ENCODE data around the gene LASP1.

LASP1 gene

DNA sequence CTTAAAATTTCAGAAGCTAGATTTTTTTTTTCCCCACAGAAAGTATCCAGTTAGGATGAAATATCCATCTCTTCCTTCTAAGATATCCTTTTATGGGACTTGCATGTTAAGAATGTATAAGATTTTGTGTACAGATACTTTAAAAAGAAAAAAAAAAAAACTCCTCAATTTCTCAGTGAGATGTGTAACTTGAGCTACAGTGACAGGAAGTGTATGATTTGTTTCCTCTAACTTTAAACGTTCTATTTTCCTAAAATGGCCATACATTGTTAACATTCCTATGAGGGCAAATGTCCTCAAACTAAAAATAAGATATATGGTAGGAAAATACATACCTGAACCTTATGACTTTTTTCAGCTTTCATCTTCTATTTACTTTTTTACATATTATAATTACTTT, 88.5 kb downstream of the LASP1 start:
- DNase-seq (ENCODE audit: low read depth) = peak; percentile 66
- H3K4me1 ChIP-seq (ENCODE audit: control insufficient read depth, insufficient read depth, low read length) = peaks cover 7% of the 10 kb centered on the region
- H3K4me3 ChIP-seq (ENCODE audit: low read length) = no peak overlapping the region
- H3K36me3 ChIP-seq (ENCODE audit: control insufficient read depth, insufficient read depth, low read length, severe bottlenecking) = no peaks in the 10 kb centered on the region
- peak overlapping the region; percentile 39 for H3K9ac ChIP-seq (ENCODE audit: low read length)
- no peaks in the 10 kb centered on the region for H3K27me3 ChIP-seq (replicated peaks; ENCODE audit: control insufficient read depth, insufficient read depth, low read length)
- no peaks in the 10 kb centered on the region for H3K9me3 ChIP-seq (ENCODE audit: control insufficient read depth, low read length)

DNA sequence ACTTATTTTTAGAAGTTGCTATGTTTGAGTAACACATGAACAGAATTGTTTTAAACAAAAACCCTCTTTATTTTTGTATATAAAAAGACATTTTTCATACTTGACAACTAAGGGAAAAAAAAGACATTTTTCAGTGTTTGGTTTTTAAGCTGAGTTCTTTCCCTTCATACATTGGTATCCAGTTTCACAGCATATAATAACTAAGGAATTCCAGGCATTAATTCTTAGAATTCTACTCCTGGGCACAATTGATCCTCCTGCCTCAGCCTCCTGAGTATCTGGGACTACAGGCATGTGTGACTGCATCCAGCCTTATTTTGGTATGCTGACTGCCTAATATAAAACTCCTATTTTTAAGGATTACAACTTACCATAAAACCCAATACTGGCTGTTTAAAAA, 88.9 kb downstream of the LASP1 start:
- no peak overlapping the region for H3K9ac ChIP-seq (ENCODE audit: low read length)
- no peaks in the 10 kb centered on the region for H3K27me3 ChIP-seq (replicated peaks; ENCODE audit: control insufficient read depth, insufficient read depth, low read length)
- no peaks in the 10 kb centered on the region for H3K9me3 ChIP-seq (ENCODE audit: control insufficient read depth, low read length)
- H3K36me3 ChIP-seq (ENCODE audit: control insufficient read depth, insufficient read depth, low read length, severe bottlenecking) = no peaks in the 10 kb centered on the region
- H3K4me3 ChIP-seq (ENCODE audit: low read length) = no peak overlapping the region
- H3K4me1 ChIP-seq (ENCODE audit: control insufficient read depth, insufficient read depth, low read length) = peaks cover 7% of the 10 kb centered on the region
- peak; percentile 72 for DNase-seq (ENCODE audit: low read depth)

DNA sequence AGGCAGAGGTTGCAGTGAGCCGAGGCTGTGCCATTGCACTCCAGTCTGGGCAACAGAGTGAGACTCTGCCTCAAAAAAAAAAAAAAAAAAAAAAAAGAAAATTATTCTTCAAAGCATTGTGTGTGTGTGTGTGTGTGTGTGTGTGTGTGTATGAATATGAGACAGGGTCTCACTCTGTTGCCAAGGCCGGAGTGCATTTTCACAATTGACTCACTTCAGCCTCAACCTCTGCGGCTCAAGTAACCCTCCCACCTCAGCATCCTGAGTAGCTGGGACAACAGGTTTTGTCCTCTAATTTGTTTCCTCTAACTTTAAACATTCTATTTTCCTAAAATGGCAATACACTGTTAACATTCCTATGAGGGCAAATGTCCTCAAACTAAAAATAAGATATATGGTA, 89.7 kb downstream of the LASP1 start:
- no peak overlapping the region for H3K4me3 ChIP-seq (ENCODE audit: low read length)
- no peaks in the 10 kb centered on the region for H3K36me3 ChIP-seq (ENCODE audit: control insufficient read depth, insufficient read depth, low read length, severe bottlenecking)
- peaks cover 7% of the 10 kb centered on the region for H3K4me1 ChIP-seq (ENCODE audit: control insufficient read depth, insufficient read depth, low read length)
- no peak for DNase-seq (ENCODE audit: low read depth)
- H3K27me3 ChIP-seq (replicated peaks; ENCODE audit: control insufficient read depth, insufficient read depth, low read length) = no peaks in the 10 kb centered on the region
- no peak overlapping the region for H3K9ac ChIP-seq (ENCODE audit: low read length)
- H3K9me3 ChIP-seq (ENCODE audit: control insufficient read depth, low read length) = no peaks in the 10 kb centered on the region

DNA sequence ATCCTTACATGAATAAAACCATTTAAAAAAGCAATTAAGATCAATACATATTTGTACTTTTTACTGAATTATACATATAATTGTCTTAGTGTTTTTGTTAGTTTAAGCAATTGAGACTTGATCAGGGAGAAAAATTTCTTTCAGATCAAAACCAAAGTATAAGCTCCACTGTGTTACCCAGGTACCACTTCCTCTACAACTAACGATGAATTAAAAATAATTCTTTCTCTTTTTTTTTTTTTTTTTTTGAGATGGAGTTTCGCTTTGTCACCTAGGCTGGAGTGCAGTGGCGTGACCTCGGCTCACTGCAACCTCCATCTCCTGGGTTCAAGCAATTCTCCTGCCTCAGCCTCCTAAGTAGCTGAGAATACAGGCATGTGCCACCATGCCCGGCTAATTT, 90.5 kb downstream of the LASP1 start:
- Histone ChIP-seq H3K4me1 (ENCODE audit: control insufficient read depth, insufficient read depth, low read length) (peaks cover 7% of the 10 kb centered on the region), H3K9me3 (ENCODE audit: control insufficient read depth, low read length) (no peaks in the 10 kb centered on the region), H3K9ac (ENCODE audit: low read length) (no peak overlapping the region), H3K27me3 (replicated peaks; ENCODE audit: control insufficient read depth, insufficient read depth, low read length) (no peaks in the 10 kb centered on the region), H3K36me3 (ENCODE audit: control insufficient read depth, insufficient read depth, low read length, severe bottlenecking) (no peaks in the 10 kb centered on the region), H3K4me3 (ENCODE audit: low read length) (no peak overlapping the region)
- DNase-seq (ENCODE audit: low read depth) = no peak

DNA sequence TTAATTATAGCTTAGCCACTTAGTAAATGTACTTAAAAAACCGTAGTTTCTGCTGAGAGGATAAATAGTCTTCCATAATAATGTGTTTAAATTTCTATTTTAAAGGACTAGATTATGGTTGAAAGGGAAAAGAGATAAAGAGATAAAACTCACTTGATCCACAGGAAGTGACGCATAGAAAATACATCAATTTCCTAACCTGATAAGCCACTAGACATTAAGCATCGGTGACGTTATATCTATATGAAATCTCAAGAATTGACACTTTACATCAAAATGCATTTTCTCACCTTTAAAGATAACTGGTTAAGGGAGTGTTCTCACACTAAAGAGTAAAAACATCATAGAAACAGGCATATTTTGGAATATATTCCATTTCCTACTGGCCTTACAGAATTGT, 91.6 kb downstream of the LASP1 start:
- Histone ChIP-seq H3K4me3 (ENCODE audit: low read length) (no peak overlapping the region), H3K9ac (ENCODE audit: low read length) (no peak overlapping the region), H3K4me1 (ENCODE audit: control insufficient read depth, insufficient read depth, low read length) (peaks cover 7% of the 10 kb centered on the region), H3K36me3 (ENCODE audit: control insufficient read depth, insufficient read depth, low read length, severe bottlenecking) (no peaks in the 10 kb centered on the region), H3K27me3 (replicated peaks; ENCODE audit: control insufficient read depth, insufficient read depth, low read length) (no peaks in the 10 kb centered on the region), H3K9me3 (ENCODE audit: control insufficient read depth, low read length) (no peaks in the 10 kb centered on the region)
- no peak for DNase-seq (ENCODE audit: low read depth)

DNA sequence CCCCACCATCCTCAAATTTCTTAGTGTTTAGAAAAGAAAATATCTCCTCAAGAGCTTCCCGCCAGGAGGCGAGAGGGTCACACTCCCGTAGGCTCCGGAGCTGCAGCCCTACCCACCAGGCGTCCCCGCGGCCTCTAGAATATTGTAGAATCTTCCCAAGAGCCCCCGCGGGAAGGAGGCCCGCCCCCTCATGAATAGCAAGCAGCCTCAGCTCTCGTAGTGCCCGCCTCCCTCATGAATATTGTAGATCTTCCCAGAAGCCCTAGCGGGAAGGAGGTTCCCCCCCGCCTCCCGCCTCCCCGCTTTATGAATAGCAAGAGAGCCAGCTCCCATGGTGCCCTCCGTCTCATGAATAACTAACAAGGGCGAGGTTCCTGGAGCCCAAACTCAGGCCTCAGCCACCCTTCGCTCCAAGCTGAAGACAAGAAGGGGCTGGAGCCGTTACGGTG, 97.5 kb downstream of the LASP1 start, which contains the start of gene FBXO47:
Gene FBXO47 (minus strand): TSS at position 114 of the 449 bp plus-strand sequence. CDS start 4,378 bp downstream, outside the sequence.
- Histone ChIP-seq H3K9me3 (ENCODE audit: control insufficient read depth, low read length) (no peaks in the 10 kb centered on the region), H3K27me3 (replicated peaks; ENCODE audit: control insufficient read depth, insufficient read depth, low read length) (no peaks in the 10 kb centered on the region), H3K4me3 (ENCODE audit: low read length) (peak within 1 kb of the TSS; percentile 82), H3K9ac (ENCODE audit: low read length) (peak within 1 kb of the TSS; percentile 87), H3K36me3 (ENCODE audit: control insufficient read depth, insufficient read depth, low read length, severe bottlenecking) (no peaks in the 10 kb centered on the region), H3K4me1 (ENCODE audit: control insufficient read depth, insufficient read depth, low read length) (peaks cover 7% of the 10 kb centered on the region)
- peak; percentile 3 for DNase-seq (ENCODE audit: low read depth)

DNA sequence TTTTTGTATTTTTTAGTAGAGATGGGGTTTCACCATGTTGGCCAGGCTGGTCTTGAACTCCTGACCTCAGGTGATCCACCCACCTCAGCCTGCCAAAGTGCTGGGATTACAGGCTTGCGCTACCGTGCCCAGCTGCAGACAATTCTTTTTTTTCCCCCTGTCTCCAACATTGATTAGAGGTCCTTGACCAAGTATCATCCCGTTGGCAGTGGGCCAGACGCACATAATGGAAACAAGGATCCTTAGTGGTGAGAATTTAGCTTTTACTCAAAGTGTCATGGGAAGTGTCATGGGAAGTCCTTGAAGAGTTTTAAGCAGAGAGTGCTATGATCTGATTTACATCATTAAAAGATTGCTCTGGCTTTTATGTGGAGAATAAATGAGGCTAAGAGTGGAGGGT, 99.4 kb downstream of the LASP1 start:
- Histone ChIP-seq H3K27me3 (replicated peaks; ENCODE audit: control insufficient read depth, insufficient read depth, low read length) (no peaks in the 10 kb centered on the region), H3K9me3 (ENCODE audit: control insufficient read depth, low read length) (no peaks in the 10 kb centered on the region), H3K4me3 (ENCODE audit: low read length) (no peak overlapping the region), H3K4me1 (ENCODE audit: control insufficient read depth, insufficient read depth, low read length) (peaks cover 7% of the 10 kb centered on the region), H3K9ac (ENCODE audit: low read length) (no peak overlapping the region), H3K36me3 (ENCODE audit: control insufficient read depth, insufficient read depth, low read length, severe bottlenecking) (no peaks in the 10 kb centered on the region)
- DNase-seq (ENCODE audit: low read depth) = no peak

DNA sequence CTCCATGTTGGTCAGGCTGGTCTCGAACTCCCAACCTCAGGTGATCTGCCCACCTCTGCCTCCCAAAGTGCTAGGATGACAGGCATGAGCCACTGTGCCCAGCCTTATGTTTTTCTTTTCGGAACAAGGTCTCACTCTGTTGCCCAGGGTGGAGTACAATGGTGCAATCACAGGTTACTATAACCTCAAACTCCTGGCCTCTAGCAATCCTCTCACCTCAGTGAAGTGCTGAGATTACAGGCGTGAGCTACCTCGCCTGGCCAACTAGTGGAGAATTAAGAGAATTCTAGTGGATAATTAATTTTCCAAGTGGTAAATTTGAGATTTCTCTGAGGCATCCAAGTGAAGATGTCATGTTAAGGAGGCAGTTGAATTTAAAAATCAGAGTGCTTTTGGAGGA, 100.3 kb downstream of the LASP1 start:
- Histone ChIP-seq H3K36me3 (ENCODE audit: control insufficient read depth, insufficient read depth, low read length, severe bottlenecking) (no peaks in the 10 kb centered on the region), H3K4me3 (ENCODE audit: low read length) (no peak overlapping the region), H3K4me1 (ENCODE audit: control insufficient read depth, insufficient read depth, low read length) (peaks cover 7% of the 10 kb centered on the region), H3K9ac (ENCODE audit: low read length) (no peak overlapping the region), H3K27me3 (replicated peaks; ENCODE audit: control insufficient read depth, insufficient read depth, low read length) (no peaks in the 10 kb centered on the region), H3K9me3 (ENCODE audit: control insufficient read depth, low read length) (no peaks in the 10 kb centered on the region)
- no peak for DNase-seq (ENCODE audit: low read depth)

DNA sequence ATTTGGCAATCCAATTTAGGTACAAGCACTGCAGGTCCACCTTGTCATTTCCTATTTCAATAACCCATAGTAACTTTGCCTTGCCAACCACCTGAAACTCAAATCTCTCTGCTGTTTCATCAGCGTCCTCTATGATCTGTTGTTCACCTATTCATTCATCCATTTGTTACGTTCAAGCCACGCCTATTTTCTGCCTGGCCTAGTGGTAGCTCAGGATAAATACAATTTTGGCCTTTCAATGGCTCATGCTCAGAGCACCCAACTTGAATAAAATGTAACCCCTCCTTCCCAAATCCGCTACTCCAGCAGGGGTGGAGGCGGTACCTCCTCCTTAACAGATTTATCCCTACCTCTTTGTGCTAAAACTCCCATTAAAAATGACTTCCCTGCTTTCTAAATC, 100.9 kb downstream of the LASP1 start:
- H3K9me3 ChIP-seq (ENCODE audit: control insufficient read depth, low read length) = no peaks in the 10 kb centered on the region
- no peak overlapping the region for H3K9ac ChIP-seq (ENCODE audit: low read length)
- H3K27me3 ChIP-seq (replicated peaks; ENCODE audit: control insufficient read depth, insufficient read depth, low read length) = no peaks in the 10 kb centered on the region
- H3K4me1 ChIP-seq (ENCODE audit: control insufficient read depth, insufficient read depth, low read length) = peaks cover 7% of the 10 kb centered on the region
- DNase-seq (ENCODE audit: low read depth) = no peak
- H3K36me3 ChIP-seq (ENCODE audit: control insufficient read depth, insufficient read depth, low read length, severe bottlenecking) = no peaks in the 10 kb centered on the region
- H3K4me3 ChIP-seq (ENCODE audit: low read length) = no peak overlapping the region
